ENCODE measurements around the gene ARSG.
A peak's percentile ranks its signal among the peaks of the same experiment; 100 is the strongest.

Gene ARSG

DNA sequence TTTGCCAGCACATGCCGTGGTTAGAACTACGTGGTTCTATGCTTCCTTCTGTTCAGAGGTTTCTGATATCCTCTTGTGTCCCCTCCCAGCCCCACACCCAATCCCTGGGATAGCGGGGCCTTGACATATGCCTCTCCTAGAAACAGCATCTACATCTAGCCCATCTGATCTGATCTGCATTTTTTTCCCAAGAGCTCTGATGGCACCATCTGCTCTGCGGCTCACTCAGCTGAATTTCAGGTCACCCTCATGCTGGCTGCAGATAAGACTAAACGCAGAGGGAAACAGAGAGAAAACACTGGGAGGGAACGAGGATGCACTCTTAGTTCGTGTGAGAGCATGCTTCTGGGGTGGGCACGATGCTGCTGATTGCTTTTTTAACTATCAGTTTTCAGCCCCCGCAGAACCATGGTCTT lies 155.3 kb downstream of the ARSG start:
- H3K4me3 ChIP-seq (ENCODE audit: low read depth, low read length): no peak overlapping the region

DNA sequence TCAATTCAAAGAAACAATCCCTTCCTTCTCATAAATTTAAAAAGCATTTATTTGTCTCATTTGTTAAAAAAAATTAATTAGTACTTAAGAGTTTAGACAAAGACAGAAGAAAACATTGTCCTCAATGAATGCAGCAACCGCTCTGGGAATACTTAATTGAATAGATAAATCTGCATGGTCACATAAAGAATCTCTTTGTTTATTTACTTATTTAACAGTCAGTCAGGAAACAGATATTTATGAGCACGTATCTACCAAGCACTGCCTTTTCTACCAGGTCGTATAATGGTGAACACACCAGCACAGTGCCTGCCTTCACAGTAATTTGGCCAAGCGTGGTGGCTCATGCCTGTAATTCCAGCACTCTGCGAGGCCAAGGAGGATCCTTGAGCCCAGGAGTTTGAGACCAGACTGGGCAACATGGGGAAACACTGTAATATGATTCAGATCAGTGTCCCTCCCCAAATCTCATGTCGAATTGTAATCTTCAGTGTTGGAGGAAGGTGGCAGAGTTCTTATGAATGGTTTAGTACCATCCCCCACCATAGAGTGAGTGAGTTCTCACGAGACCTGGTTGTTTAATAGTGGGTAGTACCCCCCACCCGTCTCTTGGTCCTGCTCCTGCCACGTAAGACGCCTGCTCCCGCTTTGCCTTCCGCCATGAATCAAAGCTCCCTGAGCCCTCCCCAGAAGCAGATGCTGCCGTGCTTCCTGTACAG lies 157.9 kb downstream of the ARSG start:
- H3K4me3 ChIP-seq (ENCODE audit: low read depth, low read length): no peak overlapping the region

DNA sequence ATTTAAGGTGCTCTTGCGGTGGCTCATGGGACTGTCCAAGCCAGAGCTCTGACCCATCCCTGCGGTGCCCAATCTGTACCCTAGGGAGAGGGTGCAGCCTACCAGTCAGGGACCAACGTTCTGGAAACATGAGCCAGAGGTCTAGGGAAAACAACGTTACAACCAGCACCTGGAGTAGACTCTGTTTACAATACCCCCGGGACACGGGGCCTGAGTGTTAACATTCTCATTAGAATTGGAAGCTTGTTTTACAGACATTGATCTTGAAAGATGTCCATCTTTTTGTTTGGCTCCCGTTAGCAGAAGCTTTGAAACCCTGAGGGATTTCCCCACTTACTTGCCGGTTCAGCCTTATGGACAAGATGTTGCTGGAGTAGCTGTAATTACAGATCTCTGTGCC lies 159.1 kb downstream of the ARSG start:
- H3K4me3 ChIP-seq (ENCODE audit: low read depth, low read length): no peak overlapping the region

DNA sequence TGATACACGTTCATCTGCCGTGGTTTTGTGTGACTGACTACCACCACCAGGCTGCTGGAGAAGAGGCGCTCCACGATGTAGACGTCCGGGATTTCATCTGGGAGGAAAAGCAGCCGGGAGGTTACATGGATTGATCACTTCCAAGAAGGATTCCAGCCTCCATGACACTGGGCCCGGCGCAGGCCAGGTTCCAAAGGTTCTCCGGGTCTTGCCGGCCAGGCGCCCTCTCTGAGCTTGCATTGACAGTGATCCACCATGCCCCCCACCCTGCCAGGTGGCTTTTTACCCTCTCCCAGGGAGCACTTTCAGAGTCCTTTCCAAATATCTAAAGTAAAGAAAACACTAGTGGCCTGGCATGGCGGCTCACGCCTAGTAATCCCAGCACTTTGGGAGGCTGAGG lies 159.5 kb downstream of the ARSG start:
- H3K4me3 ChIP-seq (ENCODE audit: low read depth, low read length): no peak overlapping the region

DNA sequence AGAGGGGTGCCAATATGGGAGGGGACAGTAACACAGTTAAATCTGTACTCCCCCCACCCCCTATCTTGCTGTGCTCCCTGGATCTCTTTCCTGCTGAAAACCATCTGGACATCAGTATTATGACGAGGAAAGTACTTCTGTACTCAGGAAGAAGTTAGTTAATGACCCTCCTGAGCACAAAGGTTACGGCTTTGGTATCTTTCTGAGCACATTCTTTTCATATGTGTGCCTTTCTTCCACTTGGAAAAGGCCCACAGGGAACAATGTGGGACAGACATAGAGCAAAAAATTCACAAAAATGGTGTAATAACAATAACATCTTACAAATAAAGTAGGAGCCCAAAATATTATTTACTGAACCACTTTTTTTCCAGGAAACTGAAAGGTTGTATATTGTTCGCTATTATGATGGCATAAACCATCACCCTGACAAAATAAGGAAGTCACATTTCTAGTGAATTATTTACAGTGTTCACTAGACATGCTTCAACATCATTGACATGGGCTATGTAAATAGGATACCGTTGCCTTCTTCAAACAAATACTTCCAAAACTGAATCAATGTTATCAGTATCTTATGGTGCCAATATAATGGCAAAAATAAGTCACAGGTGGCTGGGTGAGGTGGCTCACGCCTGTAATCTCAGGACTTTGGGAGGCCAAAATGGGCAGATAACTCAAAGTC lies 160.5 kb downstream of the ARSG start:
- no peak overlapping the region for H3K4me3 ChIP-seq (ENCODE audit: low read depth, low read length)

DNA sequence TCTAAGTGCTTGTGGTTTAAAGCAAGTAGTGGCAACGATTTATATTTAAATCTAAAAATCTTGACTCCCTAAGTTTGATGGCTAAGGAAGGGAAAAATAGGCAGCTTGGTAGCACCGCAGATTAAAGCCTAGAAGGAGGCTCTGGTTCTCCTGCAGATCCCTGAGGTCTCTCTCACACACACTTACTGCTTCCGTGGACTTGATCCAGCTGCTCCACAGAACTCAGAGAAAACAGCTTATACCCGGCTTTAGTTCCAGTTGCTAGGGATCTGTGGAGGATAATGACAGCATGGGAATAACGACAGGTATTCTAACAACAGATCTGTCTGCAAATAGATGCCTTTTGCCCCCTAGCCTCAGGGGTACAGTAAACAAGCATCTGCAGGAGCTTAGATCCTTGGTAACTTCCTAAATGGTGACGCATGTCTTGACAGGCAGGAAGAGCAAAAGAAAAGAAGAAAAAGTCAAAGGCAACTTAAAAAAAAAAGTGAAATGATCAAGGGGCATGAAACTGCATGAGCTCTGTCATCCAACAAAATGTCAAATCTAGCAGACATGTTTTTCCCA lies 161.5 kb downstream of the ARSG start:
- H3K4me3 ChIP-seq (ENCODE audit: low read depth, low read length): no peak overlapping the region

DNA sequence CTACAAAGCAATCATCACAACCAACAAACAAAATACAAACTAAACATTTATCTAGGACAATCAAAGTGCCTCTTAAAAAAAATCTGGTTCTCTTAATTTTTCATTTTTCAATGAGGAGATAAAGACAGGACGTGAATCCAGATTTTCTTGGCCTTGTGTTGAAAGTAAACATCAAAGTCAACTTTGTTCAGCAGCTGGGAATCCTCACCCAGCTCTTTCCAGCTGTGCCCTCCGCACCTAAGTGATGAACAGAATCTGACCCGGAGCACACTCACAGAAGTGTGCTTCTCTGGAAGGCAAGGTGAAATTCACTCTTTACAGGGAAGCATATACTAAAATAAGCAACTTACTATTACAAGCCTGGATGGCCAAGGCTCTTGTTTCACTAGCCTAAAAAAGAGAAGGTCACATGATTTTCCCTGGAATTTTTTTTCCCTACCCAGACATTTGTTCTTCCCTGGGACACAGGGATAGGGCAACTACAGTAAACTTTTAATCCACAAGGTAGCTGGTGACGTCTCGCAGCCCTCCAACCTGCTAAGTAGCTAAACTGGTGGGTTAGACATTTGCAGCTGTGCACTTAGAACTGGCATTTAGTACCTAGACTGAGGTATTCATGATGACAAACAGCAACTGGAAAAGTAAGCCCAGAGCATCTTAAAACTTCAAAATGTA lies 162.8 kb downstream of the ARSG start:
- H3K4me3 ChIP-seq (ENCODE audit: low read depth, low read length): no peak overlapping the region

DNA sequence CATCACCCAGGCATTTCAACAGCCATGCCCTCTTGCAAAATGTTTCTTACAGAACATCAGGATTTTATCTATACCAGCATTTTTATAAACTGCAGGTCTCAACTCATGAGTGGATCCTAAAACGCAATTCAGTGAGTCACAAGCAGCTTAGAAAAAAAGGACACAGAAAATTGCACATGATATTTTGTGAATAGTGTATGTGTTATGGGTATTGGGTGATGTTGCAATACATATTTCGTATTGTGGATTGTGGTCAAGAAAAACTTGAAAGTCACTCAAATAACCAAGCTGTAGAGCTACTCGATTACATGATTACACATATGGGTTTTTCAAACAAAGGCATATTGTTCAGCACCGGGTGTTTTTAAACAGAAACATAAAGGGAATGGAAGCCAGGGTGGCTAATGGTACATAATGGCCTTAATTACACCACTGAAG lies 164.6 kb downstream of the ARSG start:
- peak overlapping the region; percentile 73 for H3K4me3 ChIP-seq (ENCODE audit: low read depth, low read length)

DNA sequence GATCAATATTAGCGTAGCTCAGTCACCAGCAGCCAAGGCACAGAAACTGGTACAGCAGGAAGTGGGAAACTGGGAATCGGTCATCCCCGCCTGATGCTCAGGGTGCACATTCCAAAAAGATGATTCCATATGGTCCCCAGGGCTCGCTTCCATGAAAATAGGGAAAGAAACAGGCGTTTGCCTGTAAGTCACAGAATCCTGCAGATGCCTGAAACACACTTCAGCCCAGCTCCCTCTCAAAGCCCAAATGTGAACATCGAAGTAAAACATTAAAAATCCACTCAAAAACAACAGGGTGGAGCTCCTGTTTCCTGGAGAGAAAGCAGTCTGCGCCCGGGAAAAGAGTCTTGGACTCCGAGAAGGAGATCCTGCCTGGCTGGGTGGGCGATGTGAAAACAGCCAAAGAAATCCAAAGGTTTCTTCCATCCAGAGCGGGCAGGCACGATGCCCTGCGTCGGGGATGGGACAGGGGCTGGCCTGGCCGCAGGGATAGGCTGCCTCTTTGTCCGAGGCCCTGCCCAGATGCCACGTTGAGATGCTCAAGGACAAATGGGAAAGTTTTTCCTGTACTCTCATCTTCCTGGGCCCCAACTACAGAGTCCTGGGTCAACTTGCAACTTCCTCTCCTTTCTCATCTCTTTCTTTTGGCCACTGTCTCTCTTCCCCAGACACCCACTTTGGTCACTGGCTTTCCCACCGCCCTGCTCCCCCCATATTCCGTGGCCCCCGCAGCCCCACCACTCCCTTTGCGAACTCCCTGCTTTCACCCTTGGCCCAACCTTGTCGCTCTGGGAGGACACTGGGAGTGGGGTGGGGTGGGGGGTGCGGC lies 165.3 kb downstream of the ARSG start:
- H3K4me3 ChIP-seq (ENCODE audit: low read depth, low read length): peak overlapping the region; percentile 73

DNA sequence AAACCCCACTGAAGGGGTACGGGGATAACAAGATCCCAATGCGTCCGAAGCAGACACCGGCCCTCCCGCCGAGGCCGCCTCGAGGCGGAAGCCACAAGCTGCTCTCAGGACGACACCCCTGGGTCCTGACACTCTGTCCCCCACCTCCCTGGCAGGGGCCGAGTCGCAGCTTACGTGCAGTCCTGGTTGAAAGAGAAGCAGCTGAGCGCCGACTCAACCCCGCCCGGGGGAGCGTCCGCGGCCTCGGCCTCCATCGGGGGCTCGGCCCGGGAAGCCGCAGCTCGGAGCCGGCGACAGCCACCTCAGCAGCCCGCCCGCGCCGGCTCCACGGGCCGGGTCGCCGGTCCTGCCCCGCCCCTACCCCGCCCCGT lies 165.9 kb downstream of the ARSG start, which contains the start of gene WIPI1:
TSS of gene WIPI1 (minus strand) at position 329 of the 371 bp plus-strand sequence. CDS start at position 254, 75 bp downstream.
- H3K4me3 ChIP-seq (ENCODE audit: low read depth, low read length): peak within 1 kb of the TSS; percentile 73

DNA sequence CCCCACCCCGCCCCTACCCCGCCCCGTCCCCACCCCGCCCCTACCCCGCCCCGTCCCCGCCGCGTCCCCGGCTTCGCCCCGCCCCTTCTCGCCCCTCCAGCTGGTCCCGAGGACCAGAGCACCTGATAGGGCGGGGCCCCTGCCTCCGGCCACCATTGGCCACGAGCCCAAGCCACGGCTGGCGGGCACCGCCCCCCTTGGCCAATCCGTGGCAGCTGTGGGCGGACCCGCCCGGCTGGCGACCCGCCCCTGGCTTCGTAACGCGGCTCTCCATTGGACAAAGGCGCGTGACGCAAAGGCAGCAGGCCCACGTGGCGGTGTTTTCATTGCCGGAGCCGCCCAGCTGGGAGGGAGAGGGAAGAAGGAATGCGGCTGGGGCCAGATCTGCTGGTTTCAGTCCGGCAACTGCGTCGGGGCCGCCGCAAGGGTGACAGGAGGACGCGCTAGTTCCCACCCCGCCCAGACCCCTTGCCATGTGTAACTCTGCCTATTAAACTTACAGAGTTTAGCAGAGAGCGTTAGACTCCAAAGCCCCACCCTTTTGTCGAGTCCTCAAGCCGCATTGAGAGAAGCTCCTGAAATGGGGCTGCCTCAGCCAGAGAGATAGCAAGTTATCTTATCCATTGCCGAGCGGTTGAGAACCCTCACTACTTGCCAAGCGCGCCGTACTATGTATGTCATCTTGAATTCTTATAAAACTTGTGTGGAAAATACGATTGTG lies 166.4 kb downstream of the ARSG start:
- H3K4me3 ChIP-seq (ENCODE audit: low read depth, low read length): peak overlapping the region; percentile 37

DNA sequence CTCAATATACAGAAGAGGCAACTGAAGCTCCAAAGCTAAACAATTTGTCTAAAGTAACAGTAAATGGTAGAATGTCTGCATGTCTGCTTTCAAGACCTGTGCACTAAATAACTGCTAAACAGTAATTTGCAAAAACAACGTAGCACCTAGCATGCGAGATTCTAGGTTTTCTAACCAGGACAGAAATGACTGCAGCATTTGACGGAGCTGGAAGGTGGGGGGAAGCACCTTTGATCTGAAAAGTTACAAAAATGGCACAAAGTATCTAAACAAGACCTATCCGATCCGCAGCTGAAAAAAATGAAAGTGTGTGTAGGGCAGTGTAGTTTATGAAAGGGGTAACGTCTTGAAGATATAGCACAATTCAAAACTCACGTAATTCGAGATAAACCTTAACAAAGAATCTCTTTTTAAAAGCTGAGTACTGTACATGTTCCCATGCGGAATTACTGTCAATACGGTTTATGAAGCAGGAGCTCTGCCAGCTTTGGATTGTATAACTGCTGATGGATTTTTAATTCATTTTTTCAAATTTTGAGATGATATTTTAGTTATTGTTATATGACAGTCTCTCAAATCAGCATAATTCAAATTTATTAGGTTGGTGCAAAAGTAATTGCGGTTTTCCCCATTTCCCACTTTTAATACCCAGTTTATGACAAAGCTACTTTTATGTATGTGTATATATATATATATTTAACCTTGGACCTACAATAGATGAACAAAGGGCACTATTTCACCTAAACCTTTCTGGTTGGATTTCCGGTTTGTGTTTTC lies 167.2 kb downstream of the ARSG start:
- H3K4me3 ChIP-seq (ENCODE audit: low read depth, low read length): peak overlapping the region; percentile 37

DNA sequence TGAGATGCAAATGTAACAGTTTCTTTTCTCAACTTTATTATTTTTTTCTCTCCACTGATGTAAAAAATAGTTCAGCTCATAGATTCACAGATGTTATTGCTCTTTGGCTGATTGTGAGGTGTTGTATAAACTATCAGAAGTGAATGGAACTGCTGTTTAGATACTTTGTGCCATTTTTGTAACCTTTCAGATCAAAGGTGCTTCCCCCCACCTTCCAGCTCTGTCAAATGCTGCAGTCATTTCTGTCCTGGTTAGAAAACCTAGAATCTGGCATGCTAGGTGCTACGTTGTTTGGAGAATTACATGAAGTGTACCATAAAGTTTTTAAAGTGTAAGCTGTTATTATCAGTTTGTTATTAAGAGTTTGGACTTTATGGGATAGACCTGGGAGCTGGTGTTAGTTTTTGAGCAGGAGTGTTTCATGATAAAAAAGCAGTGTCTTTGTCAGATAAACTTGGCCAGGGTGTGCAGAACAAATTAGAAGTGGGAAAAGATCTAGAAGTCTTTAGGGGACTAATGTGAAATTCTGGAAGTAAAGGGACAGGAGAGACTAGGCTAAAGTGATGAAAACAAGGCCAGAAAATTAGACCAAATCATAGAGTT lies 167.8 kb downstream of the ARSG start:
- H3K4me3 ChIP-seq (ENCODE audit: low read depth, low read length): no peak overlapping the region

DNA sequence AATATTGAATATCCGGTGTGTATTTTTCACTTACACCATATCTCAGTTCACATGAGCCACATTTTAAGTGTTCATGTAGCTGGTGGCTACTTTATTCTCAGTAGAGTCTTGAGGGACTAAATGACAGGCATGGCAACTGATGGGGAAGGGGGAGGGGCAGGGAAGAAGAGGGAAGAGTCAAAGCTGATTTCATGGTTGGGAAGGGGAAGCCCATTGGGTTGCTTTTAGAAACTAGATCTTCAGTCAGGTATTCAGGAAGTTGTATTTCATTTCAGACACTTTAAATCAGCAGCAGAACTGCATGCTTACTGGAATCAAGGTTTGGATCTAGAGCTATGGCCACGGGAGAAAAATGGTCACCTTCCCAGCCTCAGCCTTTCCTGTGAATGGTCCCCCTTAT lies 168.9 kb downstream of the ARSG start:
- no peak overlapping the region for H3K4me3 ChIP-seq (ENCODE audit: low read depth, low read length)

DNA sequence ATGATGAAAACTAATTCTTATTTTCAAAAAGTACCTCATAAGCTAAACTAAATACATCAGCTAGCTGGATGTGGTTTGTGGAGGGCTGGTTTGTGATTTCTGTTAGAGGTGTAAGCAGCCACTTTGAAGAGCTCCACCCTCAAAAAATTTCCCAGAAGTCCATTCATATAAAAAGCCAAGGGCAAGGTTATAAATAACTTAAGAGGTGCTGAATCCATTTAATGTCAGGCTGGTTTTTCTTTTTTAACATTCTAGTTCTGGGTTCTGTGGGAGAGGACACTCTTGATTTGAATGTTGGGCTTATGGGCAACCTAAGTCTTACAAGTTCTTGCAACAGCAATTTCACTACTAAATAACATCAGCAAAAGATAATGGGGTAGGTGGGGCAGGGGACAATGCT lies 169.4 kb downstream of the ARSG start:
- no peak overlapping the region for H3K4me3 ChIP-seq (ENCODE audit: low read depth, low read length)

DNA sequence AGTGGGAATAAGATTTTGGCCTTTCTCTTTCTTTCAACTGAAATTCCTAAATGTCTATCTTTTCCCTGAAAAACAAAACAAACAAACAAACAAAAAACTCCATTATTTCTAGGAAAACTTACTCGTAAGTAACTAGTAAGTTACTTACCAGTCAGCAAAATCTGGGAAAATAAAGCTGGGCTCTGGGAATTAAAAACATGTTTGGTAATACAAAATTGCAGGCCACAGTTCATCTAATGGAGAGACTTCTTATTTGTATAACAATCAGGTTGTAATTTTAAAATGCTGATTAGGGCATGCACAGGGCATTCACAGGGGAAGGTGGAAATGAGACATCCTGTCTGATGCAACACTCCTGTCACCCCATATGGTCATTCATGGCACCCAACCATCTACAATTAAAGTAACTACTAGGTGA lies 169.8 kb downstream of the ARSG start:
- no peak overlapping the region for H3K4me3 ChIP-seq (ENCODE audit: low read depth, low read length)

DNA sequence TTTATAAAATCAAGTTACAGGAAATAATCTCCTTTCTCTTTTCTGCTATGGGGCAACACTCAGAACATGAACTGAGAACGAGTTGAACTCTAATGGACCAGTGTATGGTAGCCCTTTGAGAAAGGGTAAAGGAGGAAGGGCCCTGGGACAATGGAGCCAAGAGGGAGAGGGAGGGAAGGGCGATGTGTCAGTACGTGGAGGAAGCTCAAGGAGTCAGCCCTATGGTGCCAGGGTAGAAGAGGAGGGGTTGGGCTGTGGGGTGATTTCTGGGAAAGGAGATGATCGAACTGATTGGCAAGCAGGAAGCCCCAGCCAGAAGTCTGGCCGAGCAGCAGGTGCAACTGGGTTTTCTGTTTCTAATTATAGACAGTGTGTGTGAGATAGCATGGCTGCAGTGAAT lies 170.3 kb downstream of the ARSG start:
- no peak overlapping the region for H3K4me3 ChIP-seq (ENCODE audit: low read depth, low read length)

DNA sequence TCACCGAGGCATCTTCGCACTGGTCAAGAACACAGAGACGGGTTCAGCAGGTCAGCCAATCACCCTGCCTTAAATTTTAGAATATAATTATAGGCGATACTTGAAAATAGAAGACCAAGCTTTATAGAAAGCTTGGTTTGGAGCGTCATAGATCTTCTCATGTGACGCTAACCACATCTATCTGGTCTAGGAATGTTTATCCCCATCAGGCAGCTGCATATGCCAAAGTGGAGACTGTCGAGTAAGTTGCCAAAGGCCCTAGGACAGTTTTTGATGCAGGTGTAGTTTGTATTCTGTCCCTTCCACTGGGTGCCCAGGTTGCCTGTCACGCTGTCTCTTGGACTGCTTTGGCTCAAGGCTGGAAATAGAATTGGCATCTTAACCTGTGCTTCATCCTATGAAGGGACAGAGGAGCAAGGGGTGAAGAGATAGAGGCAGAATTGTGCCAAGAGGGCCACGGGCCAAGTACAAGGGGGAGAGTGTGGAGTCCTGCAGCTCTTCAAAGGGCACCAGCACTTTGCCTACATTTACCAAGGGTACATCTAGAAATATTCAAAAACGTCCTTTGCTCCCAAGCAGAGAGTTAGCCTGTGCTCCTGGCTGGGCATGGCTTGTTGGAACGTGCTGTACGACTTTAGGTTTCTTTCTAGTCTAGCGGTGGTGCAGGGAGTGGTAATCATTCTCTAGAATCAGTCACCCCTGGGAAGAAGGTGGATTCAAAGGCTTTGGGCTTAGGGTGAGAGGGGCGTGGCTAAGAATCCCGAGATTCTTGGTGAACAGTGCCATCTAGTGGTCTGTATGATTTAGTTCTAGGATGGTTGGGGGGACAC lies 171.3 kb downstream of the ARSG start:
- H3K4me3 ChIP-seq (ENCODE audit: low read depth, low read length): no peak overlapping the region

All from iPS-11a (cell line).